Activated naive CD4-positive, alpha-beta T cell treated with Interleukin-2 at 50 U/mL for 16 hours (primary cell): ENCODE data around the gene FOXD4.
"Not testable (repeated sequence)": the region's sequence is repeated elsewhere in the genome, so short reads cannot be mapped to it uniquely, and the experiment has no call there.

Source experiments
- DNase-seq: peaks from one replicate; pipeline ENCODE4 v3.0.0-alpha.2; 2020

FOXD4 gene

GRCh38 chr9:90851-91250 is 27.4 kb downstream of the FOXD4 start:
- not testable (repeated sequence) for DNase-seq

- DNase-seq: not testable (repeated sequence)
These were observed 29.7 kb downstream of the FOXD4 start for GRCh38 chr9:88396-89037.

- DNase-seq: not testable (repeated sequence)
These were observed 30.4 kb downstream of the FOXD4 start for GRCh38 chr9:87860-88259.

DNA sequence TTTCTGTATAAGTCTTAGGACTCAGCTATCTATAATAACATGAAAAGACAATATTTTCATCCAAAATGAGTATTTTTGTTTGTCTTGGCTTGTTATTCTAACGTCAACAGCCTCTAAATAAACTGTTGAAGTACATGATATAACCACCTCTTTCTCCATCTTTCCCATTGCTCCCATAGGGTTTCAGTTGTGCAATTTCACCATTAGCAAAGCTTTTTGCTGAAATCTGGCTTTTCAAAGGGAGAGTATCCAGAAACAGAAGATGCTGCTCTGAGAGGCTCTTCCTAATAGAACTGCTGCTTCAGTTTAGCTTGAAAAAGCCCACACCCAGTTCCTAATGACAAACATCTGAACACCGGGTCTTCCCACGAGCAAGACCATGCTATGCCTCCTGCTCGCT is 31.1 kb downstream of the FOXD4 start:
- not testable (repeated sequence) for DNase-seq

DNA sequence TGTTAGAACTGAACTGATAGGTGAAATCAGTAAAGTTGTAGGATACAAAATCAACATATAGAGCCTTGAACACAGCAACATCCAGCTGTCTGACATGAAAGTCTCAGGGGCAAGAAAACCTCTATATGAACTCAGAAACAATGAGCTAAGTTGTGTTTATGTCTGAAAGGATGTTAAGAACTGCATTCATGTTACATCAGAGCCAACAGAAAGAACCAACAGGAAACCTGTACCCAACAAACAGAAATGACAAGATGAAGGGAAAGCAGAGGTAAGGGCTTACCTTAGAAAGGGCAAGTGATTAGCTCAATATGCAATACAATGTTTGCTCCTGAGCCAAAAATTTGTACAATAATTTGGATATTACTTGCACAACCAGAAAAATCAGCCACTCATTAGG is 31.5 kb downstream of the FOXD4 start:
- DNase-seq: not testable (repeated sequence)

DNA sequence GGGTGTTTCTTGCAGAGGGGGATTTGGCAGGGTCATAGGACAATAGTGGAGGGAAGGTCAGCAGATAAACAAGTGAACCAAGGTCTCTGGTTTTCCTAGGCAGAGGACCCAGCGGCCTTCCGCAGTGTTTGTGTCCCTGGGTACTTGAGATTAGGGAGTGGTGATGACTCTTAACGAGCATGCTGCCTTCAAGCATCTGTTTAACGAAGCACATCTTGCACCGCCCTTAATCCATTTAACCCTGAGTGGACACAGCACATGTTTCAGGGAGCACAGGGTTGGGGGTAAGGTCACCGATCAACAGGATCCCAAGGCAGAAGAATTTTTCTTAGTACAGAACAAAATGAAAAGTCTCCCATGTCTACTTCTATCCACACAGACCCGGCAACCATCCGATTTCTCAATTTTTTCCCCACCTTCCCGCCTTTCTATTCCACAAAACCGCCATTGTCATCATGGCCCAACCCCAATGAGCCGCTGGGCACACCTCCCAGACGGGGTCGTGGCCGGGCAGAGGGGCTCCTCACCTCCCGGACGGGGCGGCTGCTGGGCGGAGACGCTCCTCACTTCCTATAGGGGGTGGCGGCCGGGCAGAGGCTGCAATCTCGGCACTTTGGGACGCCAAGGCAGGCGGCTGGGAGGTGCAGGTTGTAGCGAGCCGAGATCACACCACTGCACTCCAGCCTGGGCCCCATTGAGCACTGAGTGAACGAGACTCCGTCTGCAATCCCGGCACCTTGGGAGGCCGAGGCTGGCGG is 35.1 kb downstream of the FOXD4 start:
- not testable (repeated sequence) for DNase-seq

- not testable (repeated sequence) for DNase-seq
These were observed 39.9 kb downstream of the FOXD4 start for GRCh38 chr9:78333-78732.

DNA sequence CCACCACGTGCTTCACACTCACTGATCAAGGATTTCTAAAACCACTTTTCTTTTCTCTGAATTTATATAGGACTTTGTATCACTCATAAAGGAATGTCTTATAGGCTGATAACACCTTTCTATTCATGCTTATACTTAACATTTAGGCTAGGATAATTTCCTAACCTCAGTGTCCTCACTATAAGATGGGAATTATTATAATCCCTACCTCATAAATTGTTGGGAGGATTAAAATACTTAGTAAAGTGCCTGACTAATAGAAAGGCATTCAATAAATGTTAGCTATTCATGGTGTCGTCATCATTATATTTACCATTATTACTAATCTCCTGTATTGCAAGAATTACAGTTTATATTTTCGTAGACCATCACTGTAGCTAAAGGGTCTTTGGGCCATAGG is 41.8 kb downstream of the FOXD4 start:
- not testable (repeated sequence) for DNase-seq

GRCh38 chr9:73900-74525 is 44.2 kb downstream of the FOXD4 start:
- not testable (repeated sequence) for DNase-seq

- DNase-seq: peak; percentile 16
These were observed 44.9 kb downstream of the FOXD4 start for GRCh38 chr9:73076-73899.
